Stimulated activated CD8-positive, alpha-beta memory T cell treated with anti-CD3 and anti-CD28 coated beads, Interleukin-12 subunit alpha, Interleukin-12 subunit beta, amount 100 ng/mL, for 1 hour (primary cell): Measurements from ENCODE around the gene WIPF3.

Experiments used
- DNase-seq: peaks from one replicate; pipeline ENCODE4 v3.0.0-alpha.2; 2020; ENCODE audit warnings: low read depth

Gene WIPF3

GRCh38 chr7:29806208-29806994 lies at the start of gene WIPF3:
TSS of gene WIPF3 (plus strand) at chr7:29806508. CDS start at chr7:29834725, 28,217 bp downstream.
- DNase-seq: no peak

GRCh38 chr7:29763266-29763665 lies 43.0 kb upstream of the WIPF3 start:
- DNase-seq: no peak

GRCh38 chr7:29764227-29764626 lies 42.1 kb upstream of the WIPF3 start:
- DNase-seq: no peak

- DNase-seq: no peak
These were observed 40.8 kb upstream of the WIPF3 start for GRCh38 chr7:29765490-29765889.

GRCh38 chr7:29770371-29770770 lies 35.9 kb upstream of the WIPF3 start:
- no peak for DNase-seq

GRCh38 chr7:29771081-29771816 lies 35.1 kb upstream of the WIPF3 start:
- no peak for DNase-seq

GRCh38 chr7:29779017-29779416 lies 27.3 kb upstream of the WIPF3 start:
- DNase-seq: no peak

GRCh38 chr7:29780346-29780745 lies 26.0 kb upstream of the WIPF3 start:
- no peak for DNase-seq

GRCh38 chr7:29783671-29784070 lies 22.6 kb upstream of the WIPF3 start:
- DNase-seq: no peak

- DNase-seq: no peak
These were observed 12.8 kb upstream of the WIPF3 start for GRCh38 chr7:29793507-29793906.

GRCh38 chr7:29794959-29795629 lies 11.2 kb upstream of the WIPF3 start:
- DNase-seq: no peak

- DNase-seq: no peak
These were observed 10.4 kb upstream of the WIPF3 start for GRCh38 chr7:29795696-29796580.

- no peak for DNase-seq
These were observed 9.0 kb upstream of the WIPF3 start for GRCh38 chr7:29797112-29797944.

GRCh38 chr7:29798422-29798821 lies 7.9 kb upstream of the WIPF3 start:
- DNase-seq: no peak

- DNase-seq: no peak
These were observed 4.4 kb upstream of the WIPF3 start for GRCh38 chr7:29801929-29802328.

GRCh38 chr7:29805031-29805430 lies 1.3 kb upstream of the WIPF3 start:
- DNase-seq: no peak

- DNase-seq: no peak
These were observed 461 bp upstream of the WIPF3 start for GRCh38 chr7:29805886-29806207.

GRCh38 chr7:29806995-29807841 lies 910 bp downstream of the WIPF3 start:
- no peak for DNase-seq

- no peak for DNase-seq
These were observed 1.9 kb downstream of the WIPF3 start for GRCh38 chr7:29808075-29808801.
